Fibroblast of lung (primary cell): ENCODE data around the gene QDPR. TPM values are rescaled to one million over a fixed set of nuclear protein-coding genes. Genes with fewer than 3 reads are reported as not detected.

Source experiments
- DNase-seq, 2 donors: peaks; one replicate each; pipeline versions ENCODE4 v3.0.0 to v3.0.0-alpha.2; 2010; ENCODE audit warnings: low read depth in 2 of 2
- H2AFZ ChIP-seq: 2 replicates; pipeline ENCODE4 v1.5.1; 2012; ENCODE audit warnings: low read length, control low read depth, inconsistent platforms
- H3K27ac ChIP-seq: 2 replicates; pipeline ENCODE4 v1.5.1; 2011; ENCODE audit warnings: low read length, control low read depth; ENCODE audit not compliant: insufficient read depth
- H3K27me3 ChIP-seq: 2 replicates; pipeline ENCODE4 v1.5.1; 2011; ENCODE audit warnings: mild to moderate bottlenecking, low read length; ENCODE audit not compliant: control insufficient read depth, insufficient read depth
- H3K36me3 ChIP-seq: 2 replicates; pipeline ENCODE4 v1.5.1; 2011; ENCODE audit warnings: low read length; ENCODE audit not compliant: control insufficient read depth, insufficient read depth
- H3K4me1 ChIP-seq: 2 replicates; pipeline ENCODE4 v1.5.1; 2011; ENCODE audit warnings: low read length; ENCODE audit not compliant: control insufficient read depth, insufficient read depth; ENCODE audit errors: extremely low read depth
- H3K4me2 ChIP-seq: 2 replicates; pipeline ENCODE4 v1.5.1; 2011; ENCODE audit warnings: low read length, control low read depth; ENCODE audit not compliant: insufficient read depth; ENCODE audit errors: extremely low read depth
- H3K4me3 ChIP-seq, 4 experiments: fragments of 200-600 bp in 1 of 4; sonication (generic) in 1 of 4; replicated peaks in 1 of 4; 2 replicates each; pipeline ENCODE4 v1.5.1; 2011 to 2016; ENCODE audit warnings: low read length in 4 of 4, low read depth in 3 of 4, mild to moderate bottlenecking in 3 of 4, control low read depth in 2 of 4, inconsistent platforms in 1 of 4, mixed read lengths in 1 of 4; ENCODE audit not compliant: insufficient read depth in 1 of 4; ENCODE audit errors: control extremely low read depth in 1 of 4
- H3K79me2 ChIP-seq: 2 replicates; pipeline ENCODE4 v1.5.1; 2012; ENCODE audit warnings: mild to moderate bottlenecking, low read length, inconsistent platforms; ENCODE audit not compliant: control insufficient read depth, insufficient read depth
- H3K9ac ChIP-seq: 2 replicates; pipeline ENCODE4 v1.5.1; 2011; ENCODE audit warnings: mild to moderate bottlenecking, low read length, control low read depth; ENCODE audit not compliant: insufficient read depth
- H3K9me3 ChIP-seq: 2 replicates; pipeline ENCODE4 v1.5.1; 2012; ENCODE audit warnings: low read depth, low read length; ENCODE audit not compliant: control insufficient read depth, insufficient read depth
- H4K20me1 ChIP-seq: 2 replicates; pipeline ENCODE4 v1.5.1; 2011; ENCODE audit warnings: low read length; ENCODE audit not compliant: control insufficient read depth, insufficient read depth; ENCODE audit errors: extremely low read depth
- EZH2 ChIP-seq: IDR thresholded peaks from 2 replicates; pipeline ENCODE4 v1.5.1; 2012; ENCODE audit warnings: low read length, control low read depth, mild to moderate bottlenecking; ENCODE audit errors: missing control alignments
- polyA plus RNA-seq, 2 donors: library from polyadenylated mRNA; depleted of rRNA in 1 of 2; stranded (reverse) in 1 of 2; unstranded in 1 of 2; fragments of >200 nt; gene quantifications; 2 replicates each; pipeline ENCODE4 v1.2.1, GENCODE V29; 2011 to 2012; ENCODE audit warnings: missing spikeins in 1 of 2
- total RNA-seq: library from RNA; depleted of rRNA; stranded (reverse); fragments of >200 nt; gene quantifications from 2 replicates; pipeline ENCODE4 v1.2.1, GENCODE V29; 2014
- TF ChIP-seq, protein P1 (sequence below), 2 donors: IDR thresholded peaks in 1 of 2; conservative IDR thresholded peaks in 1 of 2; 1 replicate in 1 of 2; 2 replicates in 1 of 2; pipeline ENCODE4 v1.5.1; 2011 to 2012; ENCODE audit warnings: low read length in 2 of 2, control low read depth in 1 of 2, inconsistent platforms in 1 of 2, low read depth in 1 of 2, mild to moderate bottlenecking in 1 of 2

QDPR gene
- total and polyA plus RNA-seq, 2 donors (not counting 1 experiment from before 2014, with no cell fraction given): 27.4 to 41.4 TPM

GRCh38 chr4:17480955-17481354 is 30.9 kb downstream of the QDPR start:
- H3K4me2 ChIP-seq: no peak overlapping the region
- no peaks in the 10 kb centered on the region for H4K20me1 ChIP-seq
- H3K27me3 ChIP-seq: no peaks in the 10 kb centered on the region
- H3K36me3 ChIP-seq: no peaks in the 10 kb centered on the region
- DNase-seq: no peak
- no peak overlapping the region for H2AFZ ChIP-seq
- H3K9ac ChIP-seq: no peak overlapping the region
- no peak overlapping the region for H3K4me3 ChIP-seq
- H3K27ac ChIP-seq: no peak overlapping the region
- no peaks in the 10 kb centered on the region for H3K4me1 ChIP-seq
- no peaks in the 10 kb centered on the region for H3K79me2 ChIP-seq
- H3K9me3 ChIP-seq: no peaks in the 10 kb centered on the region
- TF ChIP-seq EZH2: no peak
- TF ChIP-seq, protein P1, sequence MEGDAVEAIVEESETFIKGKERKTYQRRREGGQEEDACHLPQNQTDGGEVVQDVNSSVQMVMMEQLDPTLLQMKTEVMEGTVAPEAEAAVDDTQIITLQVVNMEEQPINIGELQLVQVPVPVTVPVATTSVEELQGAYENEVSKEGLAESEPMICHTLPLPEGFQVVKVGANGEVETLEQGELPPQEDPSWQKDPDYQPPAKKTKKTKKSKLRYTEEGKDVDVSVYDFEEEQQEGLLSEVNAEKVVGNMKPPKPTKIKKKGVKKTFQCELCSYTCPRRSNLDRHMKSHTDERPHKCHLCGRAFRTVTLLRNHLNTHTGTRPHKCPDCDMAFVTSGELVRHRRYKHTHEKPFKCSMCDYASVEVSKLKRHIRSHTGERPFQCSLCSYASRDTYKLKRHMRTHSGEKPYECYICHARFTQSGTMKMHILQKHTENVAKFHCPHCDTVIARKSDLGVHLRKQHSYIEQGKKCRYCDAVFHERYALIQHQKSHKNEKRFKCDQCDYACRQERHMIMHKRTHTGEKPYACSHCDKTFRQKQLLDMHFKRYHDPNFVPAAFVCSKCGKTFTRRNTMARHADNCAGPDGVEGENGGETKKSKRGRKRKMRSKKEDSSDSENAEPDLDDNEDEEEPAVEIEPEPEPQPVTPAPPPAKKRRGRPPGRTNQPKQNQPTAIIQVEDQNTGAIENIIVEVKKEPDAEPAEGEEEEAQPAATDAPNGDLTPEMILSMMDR (conservative IDR thresholded peaks at IDR 0.05 in 1 of 2, IDR thresholded peaks at IDR 0.05 in 1 of 2; ENCODE audit: low read depth in 1 of 2, low read length in 2 of 2): no peak

DNA sequence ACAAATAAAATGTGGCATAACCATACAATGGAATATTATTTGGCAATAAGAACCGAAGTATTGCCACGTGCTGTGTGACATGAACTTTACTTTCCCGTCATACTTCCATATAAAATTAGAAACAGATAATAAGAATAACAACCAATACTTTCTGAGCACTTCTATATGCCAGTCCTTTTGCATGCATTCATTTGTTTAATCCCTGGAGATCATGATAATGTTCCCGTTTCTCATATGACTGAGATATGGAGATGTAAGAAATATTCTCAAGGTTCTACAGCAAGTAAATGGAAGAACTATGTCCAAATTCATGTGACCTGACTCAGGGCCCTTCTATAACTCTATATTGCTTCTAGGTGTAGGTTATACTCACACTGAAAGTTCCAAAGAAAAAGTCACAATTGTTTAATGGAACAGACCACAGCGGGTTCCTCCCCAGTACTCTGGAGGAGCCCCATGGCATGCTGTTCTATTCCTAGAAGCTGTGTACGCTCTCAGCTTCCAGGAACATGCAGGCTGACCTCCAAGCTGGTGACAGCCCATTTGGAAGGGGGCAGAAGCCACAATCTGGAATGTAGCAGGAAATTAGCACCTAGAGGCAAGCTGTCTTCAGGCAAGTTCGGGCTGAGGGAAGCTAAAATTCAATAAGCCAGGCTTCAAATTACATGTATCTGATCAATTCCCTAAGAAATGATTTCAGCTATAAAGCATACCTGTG is 31.5 kb downstream of the QDPR start:
- Histone ChIP-seq H3K36me3 (no peaks in the 10 kb centered on the region), H3K4me3 (no peak overlapping the region)
- DNase-seq: no peak

GRCh38 chr4:17477774-17478472 is 34.0 kb downstream of the QDPR start:
- Histone ChIP-seq H3K27ac (no peak overlapping the region), H3K36me3 (no peaks in the 10 kb centered on the region), H3K4me1 (no peaks in the 10 kb centered on the region), H3K27me3 (no peaks in the 10 kb centered on the region), H3K79me2 (no peaks in the 10 kb centered on the region), H2AFZ (no peak overlapping the region), H3K9ac (no peak overlapping the region), H3K4me3 (no peak overlapping the region), H3K4me2 (no peak overlapping the region), H4K20me1 (no peaks in the 10 kb centered on the region), H3K9me3 (no peaks in the 10 kb centered on the region)
- no peak for TF ChIP-seq EZH2
- TF ChIP-seq, protein P1 (conservative IDR thresholded peaks at IDR 0.05 in 1 of 2, IDR thresholded peaks at IDR 0.05 in 1 of 2; ENCODE audit: low read depth in 1 of 2, low read length in 2 of 2): no peak
- DNase-seq: no peak

More for the DNA sequence above, 31.5 kb downstream of the QDPR start:
- no peaks in the 10 kb centered on the region for H3K27me3 ChIP-seq
- TF ChIP-seq, protein P1 (conservative IDR thresholded peaks at IDR 0.05 in 1 of 2, IDR thresholded peaks at IDR 0.05 in 1 of 2; ENCODE audit: low read depth in 1 of 2, low read length in 2 of 2): no peak
- no peak for TF ChIP-seq EZH2
- H3K9ac ChIP-seq: no peak overlapping the region
- no peak overlapping the region for H3K27ac ChIP-seq
- H4K20me1 ChIP-seq: no peaks in the 10 kb centered on the region
- H3K4me2 ChIP-seq: no peak overlapping the region
- H3K9me3 ChIP-seq: no peaks in the 10 kb centered on the region
- no peak overlapping the region for H2AFZ ChIP-seq
- H3K4me1 ChIP-seq: no peaks in the 10 kb centered on the region
- no peaks in the 10 kb centered on the region for H3K79me2 ChIP-seq
